Progenitor cell of endocrine pancreas (in vitro differentiated cells): ENCODE data around the gene KCNMB2. TPM values are rescaled to one million over a fixed set of nuclear protein-coding genes. Genes with fewer than 3 reads are reported as not detected.

Experiments used
- DNase-seq: peaks from one replicate; pipeline ENCODE4 v3.0.0; 2021; ENCODE audit warnings: low spot score; ENCODE audit not compliant: unreplicated experiment
- H3K27ac Mint-ChIP-seq: 2 replicates; pipeline ENCODE4 v1.8.0; 2021; ENCODE audit warnings: mild to moderate bottlenecking, moderate library complexity, mixed read lengths
- H3K27me3 Mint-ChIP-seq: 2 replicates; pipeline ENCODE4 v1.8.0; 2021; ENCODE audit warnings: mixed read lengths
- H3K36me3 Mint-ChIP-seq: 2 replicates; pipeline ENCODE4 v1.8.0; 2022; ENCODE audit warnings: mixed read lengths; ENCODE audit not compliant: insufficient read depth
- H3K4me1 Mint-ChIP-seq: 2 replicates; pipeline ENCODE4 v1.8.0; 2021; ENCODE audit warnings: low read depth, mixed read lengths
- H3K4me3 Mint-ChIP-seq: 2 replicates; pipeline ENCODE4 v1.8.0; 2021; ENCODE audit warnings: low read depth, mild to moderate bottlenecking, moderate library complexity, mixed read lengths
- H3K9me3 Mint-ChIP-seq: 2 replicates; pipeline ENCODE4 v1.8.0; 2021; ENCODE audit warnings: low read depth, mixed read lengths
- total RNA-seq: library from RNA; stranded (reverse); gene quantifications from 2 replicates; pipeline ENCODE4 v1.2.1, GENCODE V29; 2021
- TF ChIP-seq, protein P1 (sequence below): fragments of 200-600 bp; sonication (generic); IDR thresholded peaks from one replicate; pipeline ENCODE4 v1.5.0; 2021; ENCODE audit warnings: antibody characterized with exemption, mild to moderate bottlenecking; ENCODE audit not compliant: unreplicated experiment

KCNMB2 gene
- total RNA-seq, 1 donor from 2014 or later = not detected

GRCh38 chr3:178754852-178755510 lies 218.7 kb downstream of the KCNMB2 start:
- no peaks in the 10 kb centered on the region for H3K36me3 Mint-ChIP-seq
- H3K4me1 Mint-ChIP-seq = peaks cover 9% of the 10 kb centered on the region
- no peaks in the 10 kb centered on the region for H3K27me3 Mint-ChIP-seq
- no peaks in the 10 kb centered on the region for H3K9me3 Mint-ChIP-seq
- no peak for DNase-seq
- H3K27ac Mint-ChIP-seq = no peak overlapping the region
- TF ChIP-seq, protein P1, sequence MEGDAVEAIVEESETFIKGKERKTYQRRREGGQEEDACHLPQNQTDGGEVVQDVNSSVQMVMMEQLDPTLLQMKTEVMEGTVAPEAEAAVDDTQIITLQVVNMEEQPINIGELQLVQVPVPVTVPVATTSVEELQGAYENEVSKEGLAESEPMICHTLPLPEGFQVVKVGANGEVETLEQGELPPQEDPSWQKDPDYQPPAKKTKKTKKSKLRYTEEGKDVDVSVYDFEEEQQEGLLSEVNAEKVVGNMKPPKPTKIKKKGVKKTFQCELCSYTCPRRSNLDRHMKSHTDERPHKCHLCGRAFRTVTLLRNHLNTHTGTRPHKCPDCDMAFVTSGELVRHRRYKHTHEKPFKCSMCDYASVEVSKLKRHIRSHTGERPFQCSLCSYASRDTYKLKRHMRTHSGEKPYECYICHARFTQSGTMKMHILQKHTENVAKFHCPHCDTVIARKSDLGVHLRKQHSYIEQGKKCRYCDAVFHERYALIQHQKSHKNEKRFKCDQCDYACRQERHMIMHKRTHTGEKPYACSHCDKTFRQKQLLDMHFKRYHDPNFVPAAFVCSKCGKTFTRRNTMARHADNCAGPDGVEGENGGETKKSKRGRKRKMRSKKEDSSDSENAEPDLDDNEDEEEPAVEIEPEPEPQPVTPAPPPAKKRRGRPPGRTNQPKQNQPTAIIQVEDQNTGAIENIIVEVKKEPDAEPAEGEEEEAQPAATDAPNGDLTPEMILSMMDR = no peak
- no peak overlapping the region for H3K4me3 Mint-ChIP-seq

DNA sequence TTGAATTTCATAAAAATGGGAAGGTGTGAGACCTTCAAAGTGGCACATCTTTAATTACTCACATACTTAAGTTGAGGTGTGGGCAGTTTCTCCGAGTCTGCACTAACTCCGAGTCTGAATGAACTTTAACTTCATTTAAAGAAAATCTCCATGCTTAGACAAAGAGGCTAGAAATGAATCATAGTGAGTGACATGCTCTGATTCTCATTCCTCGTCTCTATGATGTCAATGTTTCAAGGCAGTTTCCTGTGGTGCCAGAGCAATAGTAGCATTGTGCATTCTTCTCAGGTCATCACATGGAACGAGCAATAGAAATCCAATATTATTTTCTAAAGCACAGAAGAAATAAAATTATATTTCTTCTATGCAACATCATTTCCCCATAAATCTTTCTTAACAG lies 224.8 kb downstream of the KCNMB2 start:
- H3K36me3 Mint-ChIP-seq = no peaks in the 10 kb centered on the region
- TF ChIP-seq, protein P1 = no peak
- no peaks in the 10 kb centered on the region for H3K4me1 Mint-ChIP-seq
- DNase-seq = no peak
- H3K27me3 Mint-ChIP-seq = no peaks in the 10 kb centered on the region
- H3K9me3 Mint-ChIP-seq = no peaks in the 10 kb centered on the region
- no peak overlapping the region for H3K27ac Mint-ChIP-seq
- no peak overlapping the region for H3K4me3 Mint-ChIP-seq

DNA sequence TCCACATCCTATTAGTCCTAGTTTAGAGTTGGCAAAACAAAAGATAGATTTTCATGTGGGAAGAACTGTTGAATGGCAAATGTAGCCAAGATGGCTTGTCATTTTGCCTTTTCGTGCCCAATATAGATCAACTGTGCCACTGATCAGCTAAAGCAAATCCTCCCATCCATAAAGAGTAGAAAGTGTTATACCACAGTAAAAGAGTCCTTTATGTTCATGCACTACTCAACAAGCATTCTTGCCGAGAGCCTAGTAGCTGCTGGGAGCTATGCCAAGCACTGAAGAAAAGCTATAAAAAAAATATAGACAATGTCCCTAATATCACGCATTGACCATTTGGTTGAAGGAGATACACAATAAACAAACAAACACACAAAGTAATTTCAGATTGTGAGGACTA lies 225.2 kb downstream of the KCNMB2 start:
- H3K4me1 Mint-ChIP-seq = no peaks in the 10 kb centered on the region
- no peak overlapping the region for H3K4me3 Mint-ChIP-seq
- no peaks in the 10 kb centered on the region for H3K36me3 Mint-ChIP-seq
- no peak for DNase-seq
- no peak overlapping the region for H3K27ac Mint-ChIP-seq
- no peaks in the 10 kb centered on the region for H3K9me3 Mint-ChIP-seq
- TF ChIP-seq, protein P1 = no peak
- no peaks in the 10 kb centered on the region for H3K27me3 Mint-ChIP-seq

DNA sequence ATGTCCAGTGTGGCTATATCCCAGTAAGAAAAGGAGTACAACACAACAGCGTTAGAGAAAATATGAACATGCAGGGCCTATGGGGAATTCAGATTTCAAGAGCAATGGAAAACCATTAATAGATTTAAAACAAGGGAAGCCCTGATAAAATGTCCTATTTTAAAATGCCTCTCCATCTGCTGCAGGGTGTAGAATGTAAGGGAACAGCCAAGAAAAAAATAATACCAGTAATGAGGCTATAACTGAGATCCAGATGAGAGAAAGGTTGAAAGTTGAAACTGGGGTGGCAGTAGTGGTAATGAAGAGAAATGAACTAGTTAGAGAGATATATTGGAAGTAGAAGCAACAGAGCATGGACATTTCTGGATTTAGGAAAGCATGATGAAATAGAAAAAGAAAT lies 226.1 kb downstream of the KCNMB2 start:
- DNase-seq = no peak
- H3K27ac Mint-ChIP-seq = no peak overlapping the region
- H3K27me3 Mint-ChIP-seq = no peaks in the 10 kb centered on the region
- TF ChIP-seq, protein P1 = no peak
- no peaks in the 10 kb centered on the region for H3K4me1 Mint-ChIP-seq
- H3K9me3 Mint-ChIP-seq = no peaks in the 10 kb centered on the region
- H3K4me3 Mint-ChIP-seq = no peak overlapping the region
- no peaks in the 10 kb centered on the region for H3K36me3 Mint-ChIP-seq

DNA sequence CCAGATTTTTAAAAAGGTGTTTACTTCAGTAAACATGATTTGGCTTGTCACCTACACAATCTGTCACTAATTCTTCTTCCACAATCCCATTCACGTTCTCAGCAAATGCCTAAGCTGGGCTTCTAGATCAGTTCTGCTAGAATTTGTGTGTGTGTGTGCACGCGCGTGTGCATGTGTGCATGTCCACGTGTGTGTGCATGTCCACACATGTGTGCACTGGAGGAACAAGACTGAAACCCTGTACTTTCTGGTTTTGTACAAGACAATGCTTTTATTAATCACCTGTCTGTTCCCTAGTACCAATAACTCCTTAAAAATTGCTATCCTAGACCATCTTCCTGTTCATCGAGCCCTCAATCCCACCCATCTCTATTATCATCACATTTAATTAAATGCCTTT lies 229.2 kb downstream of the KCNMB2 start:
- H3K27me3 Mint-ChIP-seq = no peaks in the 10 kb centered on the region
- DNase-seq = no peak
- no peaks in the 10 kb centered on the region for H3K36me3 Mint-ChIP-seq
- TF ChIP-seq, protein P1 = no peak
- H3K27ac Mint-ChIP-seq = no peak overlapping the region
- no peaks in the 10 kb centered on the region for H3K9me3 Mint-ChIP-seq
- no peak overlapping the region for H3K4me3 Mint-ChIP-seq
- H3K4me1 Mint-ChIP-seq = no peaks in the 10 kb centered on the region
